K562 (cell line): ENCODE measurements around the gene BIRC7. TPM values are rescaled to one million over a fixed set of nuclear protein-coding genes. Genes with fewer than 3 reads are reported as not detected.

Source experiments
- ATAC-seq: fragments of 200-7000 bp; cut with Tn5 transposase; 3 replicates; pipeline ENCODE4 v1.9.1; 2020; ENCODE audit warnings: moderate library complexity
- BruUV-seq: library from RNA; stranded (reverse); fragments of 400-500 nt; replicated peaks from 2 replicates; lab custom pipeline; 2021; lab: Mats Ljungman, UMichigan
- CTCF ChIA-PET: fragments of 300-600 bp; formaldehyde crosslinking; extraction: SDS; loops from one replicate; lab custom pipeline; 2021; ENCODE audit warnings: low intra/inter-chr PET ratio; lab: Yijun Ruan, JAX
- POLR2A ChIA-PET: fragments of 300-600, 350-650 bp; sonication (Branson Sonifier 250); formaldehyde crosslinking; extraction: SDS; loops from one replicate; lab custom pipeline; 2021; ENCODE audit warnings: antibody characterized with exemption, inconsistent platforms; lab: Yijun Ruan, JAX
- DNase-seq, 4 experiments: peaks; one replicate each; pipeline versions ENCODE4 v3.0.0 to v3.0.0-alpha.2; 2011 to 2018; ENCODE audit warnings: low spot score in 3 of 4, mixed read lengths in 3 of 4; ENCODE audit errors: extremely low read depth in 1 of 4
- FAIRE-seq: peaks from 2 replicates; lab custom pipeline; 2011; peaks lifted over from hg19 to GRCh38; lab: Jason Lieb, UNC
- H2AFZ ChIP-seq: 2 replicates; pipeline ENCODE4 v1.6.0; 2011; ENCODE audit warnings: low read depth, low read length, control low read depth, inconsistent platforms
- H3K27ac ChIP-seq: fragments of 200-600 bp; 3 replicates; pipeline ENCODE4 v1.8.0; 2011; ENCODE audit warnings: low read depth, mild to moderate bottlenecking, control low read depth, inconsistent platforms, low read length, moderate library complexity, mixed read lengths; ENCODE audit errors: extremely low read depth
- H3K27me3 ChIP-seq, 2 experiments: fragments of 300-600 bp in 1 of 2; 2 replicates in 1 of 2; 3 replicates in 1 of 2; pipeline versions ENCODE4 v1.6.0 to v1.8.0; 2011; ENCODE audit warnings: inconsistent platforms in 2 of 2, low read length in 2 of 2, mild to moderate bottlenecking in 1 of 2, mixed read lengths in 1 of 2, moderate library complexity in 1 of 2; ENCODE audit not compliant: control insufficient read depth in 2 of 2, insufficient read depth in 2 of 2
- H3K36me3 ChIP-seq: fragments of 300-600 bp; 3 replicates; pipeline ENCODE4 v1.8.0; 2011; ENCODE audit warnings: mild to moderate bottlenecking, low read length, inconsistent platforms; ENCODE audit not compliant: control insufficient read depth, insufficient read depth
- H3K4me1 ChIP-seq, 2 experiments: fragments of 200-600 bp in 1 of 2; replicated peaks in 1 of 2; 2 replicates in 1 of 2; 3 replicates in 1 of 2; pipeline versions ENCODE4 v1.5.1 to v1.8.0; 2011; ENCODE audit warnings: inconsistent platforms in 2 of 2, low read length in 2 of 2, mild to moderate bottlenecking in 1 of 2, mixed read lengths in 1 of 2, moderate library complexity in 1 of 2; ENCODE audit not compliant: control insufficient read depth in 2 of 2, insufficient read depth in 2 of 2
- H3K4me2 ChIP-seq: 2 replicates; pipeline ENCODE4 v1.6.1; 2011; ENCODE audit warnings: low read length, control low read depth, inconsistent platforms, mixed read lengths; ENCODE audit not compliant: insufficient read depth
- H3K4me3 ChIP-seq: fragments of 200-600 bp; sonication (generic), shearing (Covaris generic); 2 replicates; pipeline ENCODE4 v1.5.1; 2016; ENCODE audit warnings: control low read depth, inconsistent platforms
- H3K79me2 ChIP-seq: fragments of 200-600 bp; 3 replicates; pipeline ENCODE4 v1.8.0; 2011; ENCODE audit warnings: low read length, inconsistent platforms; ENCODE audit not compliant: control insufficient read depth, insufficient read depth
- H3K9ac ChIP-seq, 2 experiments: 2 replicates each; pipeline versions ENCODE4 v1.6.0 to v1.6.1; 2011; ENCODE audit warnings: low read depth in 2 of 2, low read length in 2 of 2, control low read depth in 1 of 2, inconsistent platforms in 1 of 2, mild to moderate bottlenecking in 1 of 2, mixed read lengths in 1 of 2; ENCODE audit not compliant: insufficient read depth in 1 of 2
- H3K9me1 ChIP-seq: one replicate; pipeline ENCODE4 v1.6.0; 2011; ENCODE audit warnings: inconsistent platforms, mild to moderate bottlenecking, low read length, moderate library complexity; ENCODE audit not compliant: control insufficient read depth, insufficient read depth
- H3K9me3 ChIP-seq: replicated peaks from 2 replicates; pipeline ENCODE4 v1.5.1; 2011; ENCODE audit warnings: low read depth, low read length, inconsistent platforms; ENCODE audit not compliant: control insufficient read depth, insufficient read depth
- H4K20me1 ChIP-seq: replicated peaks from 2 replicates; pipeline ENCODE4 v1.6.1; 2011; ENCODE audit warnings: low read length, inconsistent platforms, mixed read lengths; ENCODE audit not compliant: control insufficient read depth, insufficient read depth
- COPS2 ChIP-seq: fragments of 450-650 bp; conservative IDR thresholded peaks from 2 replicates; pipeline ENCODE4 v1.6.1; 2016; ENCODE audit warnings: mild to moderate bottlenecking, moderate library complexity
- PTBP1 ChIP-seq: fragments of 200-400 bp; formaldehyde crosslinking; IDR thresholded peaks from 2 replicates; pipeline ENCODE4 v1.6.1; 2017; ENCODE audit warnings: low read depth, low read length
- REST ChIP-seq, 2 experiments: fragments of 450-650 bp; formaldehyde crosslinking in 1 of 2; IDR thresholded peaks; 2 replicates each; pipeline versions ENCODE4 v1.4.0 to v1.6.1; 2014 to 2020; ENCODE audit warnings: mild to moderate bottlenecking in 2 of 2, borderline replicate concordance in 1 of 2, low read depth in 1 of 2
- SPI1 ChIP-seq: IDR thresholded peaks from 2 replicates; pipeline ENCODE4 v1.6.1; 2011; ENCODE audit warnings: low read depth, low read length, control low read depth, borderline replicate concordance
- TAF15 ChIP-seq: fragments of 200-400 bp; formaldehyde crosslinking; IDR thresholded peaks from 2 replicates; pipeline ENCODE4 v1.6.1; 2017; ENCODE audit warnings: mild to moderate bottlenecking, low read depth, low read length, moderate library complexity
- ZFX ChIP-seq: sonication (generic); formaldehyde crosslinking; IDR thresholded peaks from 2 replicates; pipeline ENCODE4 v1.8.0; 2022; ENCODE audit warnings: mild to moderate bottlenecking, missing genetic modification reagents, moderate library complexity
- ZKSCAN1 ChIP-seq: fragments of 150-350 bp; IDR thresholded peaks from 2 replicates; pipeline ENCODE4 v1.6.1; 2016; ENCODE audit warnings: low read depth, low read length
- WGBS: fragments of 100-300 bp; shearing (Covaris generic); methylation state at CpG from one replicate; pipeline ENCODE4 v1.1.6; 2016; ENCODE audit warnings: low coverage, mixed read lengths; ENCODE audit not compliant: insufficient coverage; ENCODE audit errors: missing lambda C conversion rate; 5-methylcytosine and 5-hydroxymethylcytosine counted together
- in situ Hi-C: fragments of 300-500 bp; cut with MboI; formaldehyde crosslinking; loops from 4 replicates; pipeline ENCODE4 v1.15.0; 2018; ENCODE audit warnings: inconsistent platforms, mixed read lengths
- intact Hi-C: fragments of 100-400 bp; cut with micrococcal nuclease; formaldehyde crosslinking; loops from 2 replicates; pipeline ENCODE4 v1.14.2; 2022
- polyA plus RNA-seq, 8 experiments: library from polyadenylated mRNA; depleted of rRNA in 4 of 8; stranded (reverse) in 5 of 8; unstranded in 3 of 8; fragments of >200 nt; fragmentation: Nextera tagmentation in 2 of 8; fragmentation: Illumina TruSeq in 1 of 8; extraction: Ambion mirVana in 2 of 8; extraction: Trizol in 1 of 8; gene quantifications; 2 replicates each; pipeline versions ENCODE4 v1.2.1 to v1.2.3, GENCODE V29; 2011 to 2014; ENCODE audit warnings: inconsistent platforms in 1 of 8, missing spikeins in 1 of 8
- total RNA-seq, 7 experiments: library from RNA; depleted of rRNA in 6 of 7; stranded (reverse); fragments of >200 nt in 6 of 7; fragmentation: Illumina TruSeq in 2 of 7; extraction: Trizol in 2 of 7; gene quantifications; 2 replicates each; pipeline versions ENCODE4 v1.2.1 to v1.2.3, GENCODE V29; 2011 to 2021; ENCODE audit warnings: low replicate concordance in 1 of 7
- TF ChIP-seq, protein P1 (sequence below): sonication (generic); formaldehyde crosslinking; IDR thresholded peaks from 2 replicates; pipeline ENCODE4 v1.8.0; 2022; ENCODE audit warnings: mild to moderate bottlenecking, missing genetic modification reagents
- TF ChIP-seq, protein P2 (sequence below): fragments of 450-650 bp; IDR thresholded peaks from 2 replicates; pipeline ENCODE4 v1.6.1; 2016; ENCODE audit warnings: missing biosample characterization, missing genetic modification characterization

BIRC7 gene
- total and polyA plus RNA-seq, 9 of the 15 experiments (the other 6 are each of a cell fraction or from before 2014, with no cell fraction given), result 0.14 to 0.19 (median 0.16) TPM; not detected in 5

DNA sequence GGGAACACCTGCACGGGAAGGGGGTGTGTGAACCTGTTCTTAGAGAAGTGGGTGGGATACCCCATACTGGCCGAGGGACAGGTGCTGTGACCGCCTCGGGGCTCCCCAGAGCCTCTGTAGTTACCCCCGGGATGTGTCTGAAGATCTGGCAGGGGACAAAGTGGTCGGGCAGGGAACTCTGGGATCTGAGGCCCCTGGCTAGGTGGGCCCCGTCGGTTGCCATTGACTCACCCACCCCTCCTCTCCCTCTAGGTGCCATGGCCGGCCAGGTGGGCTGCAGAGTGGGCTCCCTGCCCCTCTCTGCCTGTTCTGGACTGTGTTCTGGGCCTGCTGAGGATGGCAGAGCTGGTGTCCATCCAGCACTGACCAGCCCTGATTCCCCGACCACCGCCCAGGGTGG is 4.3 kb downstream of the BIRC7 start:
- Histone ChIP-seq H3K27me3 (peaks cover 34 to 57% of the 10 kb centered on the region in 2 experiments; a peak in 4 of 5 replicates), H3K36me3 (no peaks in the 10 kb centered on the region), H3K9me3 (no peaks in the 10 kb centered on the region), H4K20me1 (0 out of 2 replicates have a peak, but pooled peaks cover 3% of the 10 kb centered on the region), H2AFZ (no peak overlapping the region), H3K4me1 (peaks cover 0 to 42% of the 10 kb centered on the region in 2 experiments; a peak in 3 of 5 replicates), H3K9ac (no peak overlapping the region), H3K27ac (no peak overlapping the region), H3K9me1 (no peaks in the 10 kb centered on the region), H3K4me2 (no peak overlapping the region), H3K4me3 (no peak overlapping the region), H3K79me2 (no peaks in the 10 kb centered on the region)
- WGBS, result 2% methylated on average over 9 of the region's 11 CpGs
- no TSS peak for BruUV-seq
- CTCF ChIA-PET, result no interaction called here
- no peak for ATAC-seq
- DNase-seq, result no peak
- FAIRE-seq, result no peak
- in situ Hi-C loops (no loop called here), intact Hi-C loops (no loop called here)
- POLR2A ChIA-PET, result no interaction called here
- TF ChIP-seq, protein P1, sequence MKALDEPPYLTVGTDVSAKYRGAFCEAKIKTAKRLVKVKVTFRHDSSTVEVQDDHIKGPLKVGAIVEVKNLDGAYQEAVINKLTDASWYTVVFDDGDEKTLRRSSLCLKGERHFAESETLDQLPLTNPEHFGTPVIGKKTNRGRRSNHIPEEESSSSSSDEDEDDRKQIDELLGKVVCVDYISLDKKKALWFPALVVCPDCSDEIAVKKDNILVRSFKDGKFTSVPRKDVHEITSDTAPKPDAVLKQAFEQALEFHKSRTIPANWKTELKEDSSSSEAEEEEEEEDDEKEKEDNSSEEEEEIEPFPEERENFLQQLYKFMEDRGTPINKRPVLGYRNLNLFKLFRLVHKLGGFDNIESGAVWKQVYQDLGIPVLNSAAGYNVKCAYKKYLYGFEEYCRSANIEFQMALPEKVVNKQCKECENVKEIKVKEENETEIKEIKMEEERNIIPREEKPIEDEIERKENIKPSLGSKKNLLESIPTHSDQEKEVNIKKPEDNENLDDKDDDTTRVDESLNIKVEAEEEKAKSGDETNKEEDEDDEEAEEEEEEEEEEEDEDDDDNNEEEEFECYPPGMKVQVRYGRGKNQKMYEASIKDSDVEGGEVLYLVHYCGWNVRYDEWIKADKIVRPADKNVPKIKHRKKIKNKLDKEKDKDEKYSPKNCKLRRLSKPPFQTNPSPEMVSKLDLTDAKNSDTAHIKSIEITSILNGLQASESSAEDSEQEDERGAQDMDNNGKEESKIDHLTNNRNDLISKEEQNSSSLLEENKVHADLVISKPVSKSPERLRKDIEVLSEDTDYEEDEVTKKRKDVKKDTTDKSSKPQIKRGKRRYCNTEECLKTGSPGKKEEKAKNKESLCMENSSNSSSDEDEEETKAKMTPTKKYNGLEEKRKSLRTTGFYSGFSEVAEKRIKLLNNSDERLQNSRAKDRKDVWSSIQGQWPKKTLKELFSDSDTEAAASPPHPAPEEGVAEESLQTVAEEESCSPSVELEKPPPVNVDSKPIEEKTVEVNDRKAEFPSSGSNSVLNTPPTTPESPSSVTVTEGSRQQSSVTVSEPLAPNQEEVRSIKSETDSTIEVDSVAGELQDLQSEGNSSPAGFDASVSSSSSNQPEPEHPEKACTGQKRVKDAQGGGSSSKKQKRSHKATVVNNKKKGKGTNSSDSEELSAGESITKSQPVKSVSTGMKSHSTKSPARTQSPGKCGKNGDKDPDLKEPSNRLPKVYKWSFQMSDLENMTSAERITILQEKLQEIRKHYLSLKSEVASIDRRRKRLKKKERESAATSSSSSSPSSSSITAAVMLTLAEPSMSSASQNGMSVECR, result no peak
- TF ChIP-seq COPS2, result no peak
- no peak for TF ChIP-seq ZFX (CRISPR knock-in tag)
- TF ChIP-seq REST (IDR thresholded peaks at IDR 0.05; ENCODE audit: borderline replicate concordance), result no peak
- no peak for TF ChIP-seq REST (CRISPR knock-in tag; IDR thresholded peaks at IDR 0.05; ENCODE audit: low read depth)
- TF ChIP-seq, protein P2, sequence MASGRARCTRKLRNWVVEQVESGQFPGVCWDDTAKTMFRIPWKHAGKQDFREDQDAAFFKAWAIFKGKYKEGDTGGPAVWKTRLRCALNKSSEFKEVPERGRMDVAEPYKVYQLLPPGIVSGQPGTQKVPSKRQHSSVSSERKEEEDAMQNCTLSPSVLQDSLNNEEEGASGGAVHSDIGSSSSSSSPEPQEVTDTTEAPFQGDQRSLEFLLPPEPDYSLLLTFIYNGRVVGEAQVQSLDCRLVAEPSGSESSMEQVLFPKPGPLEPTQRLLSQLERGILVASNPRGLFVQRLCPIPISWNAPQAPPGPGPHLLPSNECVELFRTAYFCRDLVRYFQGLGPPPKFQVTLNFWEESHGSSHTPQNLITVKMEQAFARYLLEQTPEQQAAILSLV (tag), result no peak
- no peak for TF ChIP-seq ZKSCAN1
- no peak for TF ChIP-seq TAF15
- no peak for TF ChIP-seq SPI1
- no peak for TF ChIP-seq PTBP1
